Kidney tubule cell (primary cell): ENCODE measurements around the gene CCNI.
"Not testable (repeated sequence)": the region's sequence is repeated elsewhere in the genome, so short reads cannot be mapped to it uniquely, and the experiment has no call there.

ENCODE experiments used
- DNase-seq: peaks from one replicate; pipeline ENCODE4 v3.0.0-alpha.2; 2018; ENCODE audit warnings: low spot score

CCNI gene

GRCh38 chr4:77075869-77076799, at the start of gene CCNI:
Gene CCNI (minus strand): TSS chr4:77075989. CDS start chr4:77066362, 9,627 bp downstream.
- DNase-seq = peak; percentile 97

- DNase-seq = no peak
Observed at GRCh38 chr4:77124576-77124975, 48.8 kb upstream of the CCNI start.

GRCh38 chr4:77123411-77123810, 47.6 kb upstream of the CCNI start:
- DNase-seq = no peak

GRCh38 chr4:77122656-77123055, 46.9 kb upstream of the CCNI start:
- no peak for DNase-seq

- DNase-seq = no peak
Observed at GRCh38 chr4:77121736-77122240, 46.0 kb upstream of the CCNI start.

GRCh38 chr4:77120886-77121508, 45.2 kb upstream of the CCNI start:
- peak; percentile 19 for DNase-seq

- DNase-seq = no peak
Observed at GRCh38 chr4:77117721-77118120, 41.9 kb upstream of the CCNI start.

GRCh38 chr4:77113069-77113468, 37.3 kb upstream of the CCNI start:
- DNase-seq = no peak

GRCh38 chr4:77110730-77111129, 34.9 kb upstream of the CCNI start:
- DNase-seq = no peak

GRCh38 chr4:77104791-77105540, 29.2 kb upstream of the CCNI start:
- DNase-seq = peak; percentile 73

GRCh38 chr4:77104388-77104787, 28.6 kb upstream of the CCNI start:
- no peak for DNase-seq

- DNase-seq = no peak
Observed at GRCh38 chr4:77100234-77100633, 24.4 kb upstream of the CCNI start.

GRCh38 chr4:77097611-77098010, 21.8 kb upstream of the CCNI start:
- no peak for DNase-seq

- peak; percentile 74 for DNase-seq
Observed at GRCh38 chr4:77095101-77095821, 19.5 kb upstream of the CCNI start.

- no peak for DNase-seq
Observed at GRCh38 chr4:77094496-77094895, 18.7 kb upstream of the CCNI start.

GRCh38 chr4:77093401-77093800, 17.6 kb upstream of the CCNI start:
- peak; percentile 83 for DNase-seq

- DNase-seq = peak; percentile 79
Observed at GRCh38 chr4:77092975-77093374, 17.2 kb upstream of the CCNI start.

GRCh38 chr4:77089866-77090265, 14.1 kb upstream of the CCNI start:
- no peak for DNase-seq

GRCh38 chr4:77087027-77087426, 11.2 kb upstream of the CCNI start:
- DNase-seq = not testable (repeated sequence)

GRCh38 chr4:77084019-77084639, 8.3 kb upstream of the CCNI start:
- no peak for DNase-seq

- no peak for DNase-seq
Observed at GRCh38 chr4:77082886-77083608, 7.3 kb upstream of the CCNI start.
